GM18505 (cell line): ENCODE results near the gene FOXC1.

Experiments
- ATAC-seq: cut with Tn5 transposase; IDR thresholded peaks from one replicate; pipeline ENCODE4 v1.9.1; 2021; ENCODE audit not compliant: unreplicated experiment
- POLR2A ChIP-seq: IDR thresholded peaks from 4 replicates; pipeline ENCODE4 v1.6.1; 2011; ENCODE audit warnings: borderline replicate concordance; ENCODE audit not compliant: insufficient read depth, insufficient read length; ENCODE audit errors: extremely low read depth

FOXC1 gene

GRCh38 chr6:1591926-1592325 is 17.8 kb upstream of the FOXC1 start:
- no peak for ATAC-seq
- no peak for TF ChIP-seq POLR2A

GRCh38 chr6:1592852-1593251 is 16.9 kb upstream of the FOXC1 start:
- no peak for ATAC-seq
- no peak for TF ChIP-seq POLR2A

- ATAC-seq = no peak
- no peak for TF ChIP-seq POLR2A
Measured at GRCh38 chr6:1593286-1593957, 16.3 kb upstream of the FOXC1 start.

GRCh38 chr6:1593958-1594314 is 15.8 kb upstream of the FOXC1 start:
- no peak for ATAC-seq
- TF ChIP-seq POLR2A = no peak

- TF ChIP-seq POLR2A = no peak
- no peak for ATAC-seq
Measured at GRCh38 chr6:1594445-1595200, 15.1 kb upstream of the FOXC1 start.

- TF ChIP-seq POLR2A = no peak
- ATAC-seq = no peak
Measured at GRCh38 chr6:1595271-1596087, 14.2 kb upstream of the FOXC1 start.

- no peak for TF ChIP-seq POLR2A
- no peak for ATAC-seq
Measured at GRCh38 chr6:1596088-1596852, 13.4 kb upstream of the FOXC1 start.

GRCh38 chr6:1597121-1597744 is 12.5 kb upstream of the FOXC1 start:
- no peak for TF ChIP-seq POLR2A
- ATAC-seq = no peak

GRCh38 chr6:1597924-1598323 is 11.8 kb upstream of the FOXC1 start:
- no peak for TF ChIP-seq POLR2A
- no peak for ATAC-seq

GRCh38 chr6:1598433-1598832 is 11.3 kb upstream of the FOXC1 start:
- no peak for TF ChIP-seq POLR2A
- ATAC-seq = no peak

GRCh38 chr6:1598886-1599285 is 10.8 kb upstream of the FOXC1 start:
- TF ChIP-seq POLR2A = no peak
- ATAC-seq = no peak

GRCh38 chr6:1599469-1599868 is 10.2 kb upstream of the FOXC1 start:
- no peak for ATAC-seq
- no peak for TF ChIP-seq POLR2A
